Kidney epithelial cell (primary cell): ENCODE results near the gene GDPGP1. TPM values are rescaled to one million over a fixed set of nuclear protein-coding genes. Genes with fewer than 3 reads are reported as not detected.
A peak's percentile ranks its signal among the peaks of the same experiment; 100 is the strongest.

Source experiments
- DNase-seq: peaks from one replicate; pipeline ENCODE4 v3.0.0-alpha.2; 2010; ENCODE audit warnings: low read depth
- H3K27me3 ChIP-seq: 2 replicates; pipeline ENCODE4 v1.6.0; 2011; ENCODE audit warnings: low read length; ENCODE audit not compliant: control insufficient read depth, insufficient read depth
- H3K36me3 ChIP-seq: 2 replicates; pipeline ENCODE4 v1.5.1; 2011; ENCODE audit warnings: low read length; ENCODE audit not compliant: control insufficient read depth, insufficient read depth
- H3K4me3 ChIP-seq: 2 replicates; pipeline ENCODE4 v1.5.1; 2011; ENCODE audit warnings: low read depth, mild to moderate bottlenecking, control low read depth, low read length
- total RNA-seq: library from RNA; depleted of rRNA; stranded (reverse); fragments of >200 nt; gene quantifications from 2 replicates; pipeline ENCODE4 v1.2.3, GENCODE V29; 2015
- TF ChIP-seq, protein P1 (sequence below): IDR thresholded peaks from 2 replicates; pipeline ENCODE4 v1.5.1; 2011; ENCODE audit warnings: mild to moderate bottlenecking, moderate library complexity, low read length, control low read depth, inconsistent platforms; ENCODE audit not compliant: insufficient read depth, poor library complexity, severe bottlenecking

GDPGP1 gene
- total RNA-seq, 1 donor from 2014 or later = 8.1 TPM

DNA sequence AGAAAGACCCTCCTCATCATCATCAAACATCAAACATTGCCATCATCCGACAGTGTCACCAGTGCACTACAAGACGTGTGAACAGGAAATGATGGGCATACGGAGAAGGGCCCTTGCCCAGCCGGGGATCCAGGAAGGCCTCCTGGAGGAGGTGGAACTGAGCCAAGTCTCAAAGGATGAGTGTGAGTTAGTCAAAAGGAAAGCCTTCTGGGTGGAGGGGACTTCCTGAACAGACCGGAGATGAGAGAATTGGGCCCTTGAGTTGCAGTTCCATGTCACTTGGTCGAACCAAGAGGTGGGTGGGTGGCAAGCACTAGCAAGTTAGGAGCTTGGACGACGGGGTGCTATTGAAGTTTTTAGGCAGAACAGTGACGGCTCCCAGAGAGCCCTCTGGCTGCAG lies 24.4 kb upstream of the GDPGP1 start:
- no peaks in the 10 kb centered on the region for H3K27me3 ChIP-seq
- H3K4me3 ChIP-seq = no peak overlapping the region
- no peak for DNase-seq
- peaks cover 4% of the 10 kb centered on the region for H3K36me3 ChIP-seq
- TF ChIP-seq, protein P1, sequence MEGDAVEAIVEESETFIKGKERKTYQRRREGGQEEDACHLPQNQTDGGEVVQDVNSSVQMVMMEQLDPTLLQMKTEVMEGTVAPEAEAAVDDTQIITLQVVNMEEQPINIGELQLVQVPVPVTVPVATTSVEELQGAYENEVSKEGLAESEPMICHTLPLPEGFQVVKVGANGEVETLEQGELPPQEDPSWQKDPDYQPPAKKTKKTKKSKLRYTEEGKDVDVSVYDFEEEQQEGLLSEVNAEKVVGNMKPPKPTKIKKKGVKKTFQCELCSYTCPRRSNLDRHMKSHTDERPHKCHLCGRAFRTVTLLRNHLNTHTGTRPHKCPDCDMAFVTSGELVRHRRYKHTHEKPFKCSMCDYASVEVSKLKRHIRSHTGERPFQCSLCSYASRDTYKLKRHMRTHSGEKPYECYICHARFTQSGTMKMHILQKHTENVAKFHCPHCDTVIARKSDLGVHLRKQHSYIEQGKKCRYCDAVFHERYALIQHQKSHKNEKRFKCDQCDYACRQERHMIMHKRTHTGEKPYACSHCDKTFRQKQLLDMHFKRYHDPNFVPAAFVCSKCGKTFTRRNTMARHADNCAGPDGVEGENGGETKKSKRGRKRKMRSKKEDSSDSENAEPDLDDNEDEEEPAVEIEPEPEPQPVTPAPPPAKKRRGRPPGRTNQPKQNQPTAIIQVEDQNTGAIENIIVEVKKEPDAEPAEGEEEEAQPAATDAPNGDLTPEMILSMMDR = no peak

DNA sequence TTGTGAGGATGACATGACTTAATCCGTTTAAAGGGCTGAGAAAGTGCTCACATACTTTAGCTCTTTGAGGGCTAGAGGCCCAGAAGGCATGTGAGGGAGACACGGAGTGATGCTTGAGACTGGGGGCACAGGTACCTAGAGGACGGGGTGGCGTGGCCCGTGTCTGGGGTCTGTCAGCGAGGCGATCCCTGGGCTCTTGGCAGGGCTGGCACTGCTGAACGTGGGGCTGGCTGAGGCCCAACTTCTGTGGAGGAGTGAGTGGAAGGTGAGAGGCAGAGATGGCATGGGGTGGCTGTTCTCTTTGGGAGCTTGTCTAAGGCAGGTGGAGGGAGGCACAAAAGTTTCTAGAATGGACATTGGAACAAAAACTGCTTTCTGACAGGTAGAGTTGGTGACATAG lies 23.4 kb upstream of the GDPGP1 start:
- Histone ChIP-seq H3K27me3 (no peaks in the 10 kb centered on the region), H3K4me3 (no peak overlapping the region), H3K36me3 (peaks cover 1% of the 10 kb centered on the region)
- no peak for DNase-seq
- TF ChIP-seq, protein P1 = no peak

DNA sequence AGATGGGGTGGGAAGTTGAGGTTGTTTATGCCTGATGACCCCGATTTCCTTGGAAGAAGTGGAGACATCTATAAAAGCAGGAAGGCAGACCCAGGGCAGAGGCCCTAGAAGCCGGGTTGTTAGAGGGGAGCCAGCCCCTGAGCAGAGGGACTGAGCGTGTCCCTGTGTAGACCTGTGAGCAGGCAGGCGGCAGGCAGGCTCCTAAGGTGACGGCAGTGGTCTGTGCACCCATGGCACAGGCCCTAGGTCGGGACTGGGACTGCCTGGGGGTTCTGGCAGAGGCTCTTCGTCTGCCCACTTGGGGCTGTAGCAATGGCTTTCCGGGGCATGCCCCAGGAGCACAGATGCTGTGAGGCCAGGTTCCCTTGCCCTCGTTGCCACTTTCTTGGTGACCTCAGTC lies 23.0 kb upstream of the GDPGP1 start:
- TF ChIP-seq, protein P1 = no peak
- H3K36me3 ChIP-seq = peaks cover 1% of the 10 kb centered on the region
- no peaks in the 10 kb centered on the region for H3K27me3 ChIP-seq
- H3K4me3 ChIP-seq = no peak overlapping the region
- no peak for DNase-seq

DNA sequence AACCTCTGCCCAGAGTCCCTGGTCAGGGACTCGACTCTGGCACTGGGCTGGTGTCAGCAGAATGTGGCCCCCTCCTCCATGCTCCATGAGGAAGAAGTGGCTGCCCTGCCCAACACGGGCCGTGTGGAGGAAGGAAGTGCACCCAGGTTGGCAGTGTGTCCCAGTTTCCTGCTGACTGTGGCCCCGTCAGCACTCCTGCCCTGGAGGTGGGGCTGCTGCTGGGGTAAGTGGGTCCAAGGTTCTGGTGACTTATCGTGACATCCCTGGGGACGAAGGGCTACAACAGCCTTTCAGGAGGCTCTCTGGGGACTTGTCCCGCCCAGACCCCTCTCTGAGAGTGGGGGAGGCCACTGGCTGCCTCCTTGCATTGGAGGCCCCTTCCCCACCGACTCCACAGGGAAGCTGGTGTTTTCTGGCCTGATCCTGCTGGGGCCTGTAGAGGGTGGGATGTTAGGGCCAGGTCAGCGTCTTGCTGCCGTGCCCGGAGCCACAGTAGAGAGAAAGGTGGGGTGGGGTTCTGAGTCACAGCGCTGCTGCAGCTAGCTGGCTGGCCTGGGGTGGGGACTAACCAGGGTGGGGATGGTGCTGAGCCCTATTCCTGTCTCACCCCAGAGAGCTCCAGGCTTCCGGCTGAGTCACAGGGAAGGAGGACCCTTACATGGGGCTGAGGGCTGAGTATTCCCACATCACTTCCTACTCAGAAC lies 22.4 kb upstream of the GDPGP1 start:
- H3K36me3 ChIP-seq = peaks cover 1% of the 10 kb centered on the region
- no peak overlapping the region for H3K4me3 ChIP-seq
- peak; percentile 73 for DNase-seq
- no peaks in the 10 kb centered on the region for H3K27me3 ChIP-seq
- TF ChIP-seq, protein P1 = no peak

- no peak for DNase-seq
- TF ChIP-seq, protein P1 = no peak
- Histone ChIP-seq H3K36me3 (peaks cover 1% of the 10 kb centered on the region), H3K4me3 (no peak overlapping the region), H3K27me3 (no peaks in the 10 kb centered on the region)
Measured at GRCh38 chr15:90212221-90213098, 21.5 kb upstream of the GDPGP1 start.
